Measurements from ENCODE around the gene CRB2. TPM values are rescaled to one million over a fixed set of nuclear protein-coding genes. Genes with fewer than 3 reads are reported as not detected.

CRB2 gene
- total and polyA plus RNA-seq, 2 of the 13 experiments (the other 11 are each of a cell fraction or from before 2014, with no cell fraction given), result 0.01 to 0.29 TPM

GRCh38 chr9:123324767-123325183 lies 31.2 kb upstream of the CRB2 start (continued):
- peak; percentile 64; the same call in 1 of the 2 replicates for TF ChIP-seq HMG20B (CRISPR knock-in tag; conservative IDR thresholded peaks at IDR 0.05)
- no peak for TF ChIP-seq THAP7 (CRISPR knock-in tag; IDR thresholded peaks at IDR 0.05)
- no peak for TF ChIP-seq SNAI1 (CRISPR knock-in tag; IDR thresholded peaks at IDR 0.05; ENCODE audit: borderline replicate concordance)
- TF ChIP-seq SATB2 (CRISPR knock-in tag; IDR thresholded peaks at IDR 0.05), result no peak
- peak; percentile 70; the same call in 1 of the 2 replicates for TF ChIP-seq MIER3 (CRISPR knock-in tag; IDR thresholded peaks at IDR 0.05; ENCODE audit: borderline replicate concordance)
- no peak; the same call in 1 of the 2 replicates for TF ChIP-seq ZNF691 (CRISPR knock-in tag; IDR thresholded peaks at IDR 0.05; ENCODE audit: borderline replicate concordance, low read depth)
- peak; percentile 91 for TF ChIP-seq CEBPB (IDR thresholded peaks at IDR 0.05; ENCODE audit: borderline replicate concordance, low read depth, low read length)
- TF ChIP-seq PCBP1 (IDR thresholded peaks at IDR 0.05; ENCODE audit: borderline replicate concordance, low read depth, low read length), result no peak
- TF ChIP-seq TOE1 (CRISPR knock-in tag; IDR thresholded peaks at IDR 0.05), result 0 out of 2 replicates have a peak, but pooled peaks have one; percentile 33
- TF ChIP-seq ZSCAN12 (CRISPR knock-in tag; IDR thresholded peaks at IDR 0.05), result no peak
- TF ChIP-seq ATF4 (CRISPR knock-in tag; IDR thresholded peaks at IDR 0.05), result peak in 1 of 2 experiments; percentile 67; a peak in 2 of 4 replicates
- no peak; the same call in 1 of the 2 replicates for TF ChIP-seq NFYC (CRISPR knock-in tag; IDR thresholded peaks at IDR 0.05)
- TF ChIP-seq ZNF234 (CRISPR knock-in tag; conservative IDR thresholded peaks at IDR 0.05), result no peak
- TF ChIP-seq ISX (CRISPR knock-in tag; conservative IDR thresholded peaks at IDR 0.05), result no peak
- TF ChIP-seq CTCF (CRISPR knock-in tag; IDR thresholded peaks at IDR 0.05), result 0 out of 2 replicates have a peak, but pooled peaks have one; percentile 26
- TF ChIP-seq USF2 (IDR thresholded peaks at IDR 0.05; ENCODE audit: low read depth, low read length), result no peak
- TF ChIP-seq USF2 (CRISPR knock-in tag; IDR thresholded peaks at IDR 0.05; ENCODE audit: borderline replicate concordance), result no peak
- TF ChIP-seq GLMP (CRISPR knock-in tag; IDR thresholded peaks at IDR 0.05; ENCODE audit: borderline replicate concordance), result no peak
